Parathyroid adenoma (tissue), 2 donors: Measurements from ENCODE around the gene FAM131A.

Experiments used
- H2AFZ ChIP-seq: fragments of 300-600 bp; sonication (generic); one replicate; pipeline ENCODE4 v1.7.0; 2017; ENCODE audit warnings: antibody characterized with exemption, mild to moderate bottlenecking
- H3K27ac ChIP-seq: fragments of 300-600 bp; sonication (generic); one replicate; pipeline ENCODE4 v1.7.0; 2017
- H3K27me3 ChIP-seq: fragments of 300-600 bp; sonication (generic); one replicate; pipeline ENCODE4 v1.7.0; 2017; ENCODE audit warnings: low read length; ENCODE audit not compliant: control insufficient read depth, insufficient read depth
- H3K36me3 ChIP-seq: fragments of 300-600 bp; sonication (generic); one replicate; pipeline ENCODE4 v1.7.0; 2017; ENCODE audit warnings: low read length; ENCODE audit not compliant: control insufficient read depth, insufficient read depth
- H3K4me1 ChIP-seq: fragments of 300-600 bp; sonication (generic); one replicate; pipeline ENCODE4 v1.7.0; 2017; ENCODE audit warnings: control low read depth
- H3K4me2 ChIP-seq: fragments of 300-600 bp; sonication (generic); one replicate; pipeline ENCODE4 v1.7.0; 2017; ENCODE audit warnings: low read length
- H3K4me3 ChIP-seq: fragments of 300-600 bp; sonication (generic); one replicate; pipeline ENCODE4 v1.7.0; 2017; ENCODE audit warnings: low read depth, low read length
- H3K79me2 ChIP-seq: fragments of 300-600 bp; sonication (generic); one replicate; pipeline ENCODE4 v1.7.0; 2017; ENCODE audit warnings: control low read depth
- H3K9ac ChIP-seq: fragments of 300-600 bp; sonication (generic); one replicate; pipeline ENCODE4 v1.7.0; 2017; ENCODE audit warnings: mild to moderate bottlenecking
- H3K9me3 ChIP-seq: fragments of 300-600 bp; sonication (generic); one replicate; pipeline ENCODE4 v1.7.0; 2017; ENCODE audit warnings: low read length; ENCODE audit not compliant: control insufficient read depth
- TF ChIP-seq, protein P1 (sequence below): fragments of 300-600 bp; sonication (generic); IDR thresholded peaks from one replicate; pipeline ENCODE4 v1.7.0; 2017; ENCODE audit warnings: antibody characterized with exemption, mild to moderate bottlenecking
- donor health status: primary hyperparathyroidism.

The FAM131A gene

DNA sequence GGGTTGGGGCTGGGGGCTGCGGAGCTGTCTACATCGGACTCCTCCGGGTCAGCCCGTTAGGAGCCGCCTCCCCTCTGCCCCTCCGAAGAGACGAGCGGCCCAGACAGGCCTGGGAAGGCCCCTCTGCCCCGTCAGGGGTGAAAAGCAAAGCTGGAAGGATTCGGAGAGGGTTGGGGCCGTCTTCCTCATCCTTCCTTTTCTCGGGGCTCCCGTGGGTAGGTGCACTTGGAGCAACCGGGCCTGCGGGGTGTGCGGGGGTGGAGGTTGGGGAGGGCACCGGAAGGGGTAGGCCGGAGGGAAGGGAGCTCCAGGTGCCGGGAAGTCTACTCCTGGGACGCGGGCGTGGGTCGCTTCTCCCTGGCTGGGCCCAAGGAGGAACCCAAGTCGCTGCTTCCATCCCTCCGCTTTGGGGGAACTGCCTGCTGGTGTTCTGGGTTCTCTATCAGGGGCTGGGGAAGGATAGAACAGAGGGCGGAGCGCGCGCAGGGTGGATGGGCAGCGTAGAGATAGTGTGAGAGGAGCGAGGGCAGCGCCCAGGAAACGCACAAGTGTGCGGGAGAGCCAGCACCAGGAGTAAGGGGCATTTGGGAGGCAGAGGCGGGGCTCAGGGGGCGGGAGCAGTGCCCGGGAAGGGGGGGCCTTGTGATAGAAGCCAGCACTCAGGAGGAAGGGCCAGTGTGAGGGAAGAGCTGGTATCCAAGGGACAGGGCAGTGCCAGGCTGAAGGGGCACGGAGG, 24.7 kb downstream of the FAM131A start:
- Histone ChIP-seq H2AFZ (peak overlapping the region; percentile 97), H3K9ac (peak overlapping the region; percentile 100), H3K4me1 (peaks cover 16% of the 10 kb centered on the region), H3K36me3 (no peaks in the 10 kb centered on the region), H3K9me3 (no peaks in the 10 kb centered on the region), H3K27me3 (no peaks in the 10 kb centered on the region), H3K4me3 (peak overlapping the region; percentile 91), H3K4me2 (peak overlapping the region; percentile 83), H3K79me2 (peaks cover 12% of the 10 kb centered on the region), H3K27ac (peak overlapping the region; percentile 100)
- TF ChIP-seq, protein P1, sequence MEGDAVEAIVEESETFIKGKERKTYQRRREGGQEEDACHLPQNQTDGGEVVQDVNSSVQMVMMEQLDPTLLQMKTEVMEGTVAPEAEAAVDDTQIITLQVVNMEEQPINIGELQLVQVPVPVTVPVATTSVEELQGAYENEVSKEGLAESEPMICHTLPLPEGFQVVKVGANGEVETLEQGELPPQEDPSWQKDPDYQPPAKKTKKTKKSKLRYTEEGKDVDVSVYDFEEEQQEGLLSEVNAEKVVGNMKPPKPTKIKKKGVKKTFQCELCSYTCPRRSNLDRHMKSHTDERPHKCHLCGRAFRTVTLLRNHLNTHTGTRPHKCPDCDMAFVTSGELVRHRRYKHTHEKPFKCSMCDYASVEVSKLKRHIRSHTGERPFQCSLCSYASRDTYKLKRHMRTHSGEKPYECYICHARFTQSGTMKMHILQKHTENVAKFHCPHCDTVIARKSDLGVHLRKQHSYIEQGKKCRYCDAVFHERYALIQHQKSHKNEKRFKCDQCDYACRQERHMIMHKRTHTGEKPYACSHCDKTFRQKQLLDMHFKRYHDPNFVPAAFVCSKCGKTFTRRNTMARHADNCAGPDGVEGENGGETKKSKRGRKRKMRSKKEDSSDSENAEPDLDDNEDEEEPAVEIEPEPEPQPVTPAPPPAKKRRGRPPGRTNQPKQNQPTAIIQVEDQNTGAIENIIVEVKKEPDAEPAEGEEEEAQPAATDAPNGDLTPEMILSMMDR = no peak

DNA sequence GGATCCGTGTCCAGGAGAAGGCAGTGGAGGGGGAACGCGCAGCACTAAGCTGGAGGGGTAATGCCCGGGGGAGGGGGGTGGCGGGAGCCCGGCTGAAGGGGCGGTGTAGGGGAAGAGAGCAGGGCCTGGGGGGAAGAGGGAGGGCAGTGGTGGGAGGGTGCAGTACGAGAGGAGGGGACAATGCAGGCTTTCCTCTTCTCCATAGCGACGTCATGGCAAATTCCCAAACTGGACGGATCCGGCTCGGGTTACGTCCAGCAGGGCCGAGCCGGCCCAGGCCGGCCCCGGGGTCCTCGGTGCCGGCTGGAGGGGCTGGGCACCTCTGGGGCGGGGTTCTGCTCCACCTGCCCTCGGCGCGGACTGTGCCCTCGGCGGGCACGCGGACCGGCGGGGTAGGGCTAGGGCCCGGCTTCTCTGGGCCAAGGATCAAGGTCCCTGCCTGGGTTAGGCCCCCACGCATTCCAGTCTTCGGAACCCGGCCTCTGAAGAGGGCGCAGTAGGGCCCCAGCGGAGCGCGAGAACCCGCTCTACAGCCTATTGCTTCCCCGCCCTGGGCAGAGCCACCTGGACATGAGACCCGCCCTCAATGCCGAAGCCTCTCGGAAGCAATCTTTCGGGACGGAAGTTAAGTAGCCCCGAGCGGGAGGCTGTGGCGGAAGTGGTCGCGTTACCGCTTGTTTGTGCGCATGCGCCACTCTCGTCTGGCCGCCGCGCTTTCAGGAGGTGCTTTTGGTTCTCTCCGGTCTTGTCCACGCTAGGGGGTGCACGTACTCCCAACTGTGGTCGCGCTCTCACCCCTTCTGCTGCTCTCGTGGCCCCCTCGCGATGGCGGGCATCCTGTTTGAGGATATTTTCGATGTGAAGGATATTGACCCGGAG, 25.5 kb downstream of the FAM131A start:
- H2AFZ ChIP-seq = peak overlapping the region; percentile 97
- H3K36me3 ChIP-seq = no peaks in the 10 kb centered on the region
- peak overlapping the region; percentile 100 for H3K27ac ChIP-seq
- peak overlapping the region; percentile 100 for H3K9ac ChIP-seq
- H3K9me3 ChIP-seq = no peaks in the 10 kb centered on the region
- peak overlapping the region; percentile 83 for H3K4me2 ChIP-seq
- TF ChIP-seq, protein P1 = peak; percentile 62
- no peaks in the 10 kb centered on the region for H3K27me3 ChIP-seq
- H3K79me2 ChIP-seq = peaks cover 12% of the 10 kb centered on the region
- peak overlapping the region; percentile 91 for H3K4me3 ChIP-seq
- peaks cover 16% of the 10 kb centered on the region for H3K4me1 ChIP-seq

- TF ChIP-seq, protein P1 = no peak
Observed at GRCh38 chr3:184366619-184367289, 29.4 kb downstream of the FAM131A start.

DNA sequence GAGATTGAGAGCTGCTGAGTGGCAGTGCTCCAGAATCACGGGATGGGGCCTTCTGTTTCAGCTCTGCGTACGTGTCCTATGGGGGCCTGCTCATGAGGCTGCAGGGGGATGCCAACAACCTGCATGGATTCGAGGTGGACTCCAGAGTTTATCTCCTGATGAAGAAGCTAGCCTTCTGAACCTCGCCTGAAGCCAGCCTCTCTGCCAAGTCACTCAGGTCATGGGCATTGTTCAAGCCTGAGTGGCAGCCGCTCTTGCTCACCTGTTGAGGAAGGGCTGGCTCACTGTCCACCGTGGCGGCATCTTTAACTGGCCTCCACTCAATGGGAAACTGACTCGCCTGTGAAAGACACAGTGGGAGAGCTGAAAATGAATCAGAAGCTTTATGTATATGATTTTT, 30.7 kb downstream of the FAM131A start:
- H3K79me2 ChIP-seq = peaks cover 9% of the 10 kb centered on the region
- H3K4me2 ChIP-seq = no peak overlapping the region
- no peaks in the 10 kb centered on the region for H3K9me3 ChIP-seq
- no peaks in the 10 kb centered on the region for H3K27me3 ChIP-seq
- H3K36me3 ChIP-seq = no peaks in the 10 kb centered on the region
- no peak overlapping the region for H3K27ac ChIP-seq
- no peak overlapping the region for H2AFZ ChIP-seq
- H3K4me3 ChIP-seq = no peak overlapping the region
- peaks cover 18% of the 10 kb centered on the region for H3K4me1 ChIP-seq
- no peak overlapping the region for H3K9ac ChIP-seq
- TF ChIP-seq, protein P1 = no peak

More at GRCh38 chr3:184366619-184367289, 29.4 kb downstream of the FAM131A start:
- Histone ChIP-seq H3K79me2 (peaks cover 9% of the 10 kb centered on the region), H3K4me3 (no peak overlapping the region), H3K36me3 (no peaks in the 10 kb centered on the region), H3K4me1 (peaks cover 13% of the 10 kb centered on the region), H2AFZ (no peak overlapping the region), H3K9ac (no peak overlapping the region), H3K9me3 (no peaks in the 10 kb centered on the region), H3K27me3 (no peaks in the 10 kb centered on the region), H3K4me2 (no peak overlapping the region), H3K27ac (no peak overlapping the region)
